Measurements from ENCODE around the gene ENC1. TPM values are rescaled to one million over a fixed set of nuclear protein-coding genes. Genes with fewer than 3 reads are reported as not detected.
A peak's percentile ranks its signal among the peaks of the same experiment; 100 is the strongest.

ENC1 gene
- total RNA-seq, 1 experiment from 2014 or later, result 104 TPM

DNA sequence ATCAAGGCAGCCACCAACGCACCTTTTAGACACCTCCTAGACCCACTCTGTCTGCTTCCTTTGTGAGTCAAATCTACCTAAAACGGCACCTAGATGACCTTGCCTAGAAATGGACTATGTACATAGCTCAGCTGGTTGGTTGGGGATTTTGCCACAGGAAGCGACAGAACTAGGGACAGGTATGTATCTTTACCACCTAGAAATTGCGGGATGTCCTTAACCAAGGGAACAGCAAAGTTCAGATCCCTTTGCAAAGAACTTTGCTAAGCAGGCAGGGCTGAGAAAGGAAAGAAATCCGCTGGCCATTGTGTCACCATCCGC is 2.0 kb upstream of the ENC1 start:
- no peak for DNase-seq
- Histone ChIP-seq H3K36me3 (peaks cover 20% of the 10 kb centered on the region), H3K4me3 (no peak overlapping the region), H3K27ac (no peak overlapping the region), H3K4me1 (peaks cover 28% of the 10 kb centered on the region), H3K27me3 (no peaks in the 10 kb centered on the region), H3K9me3 (replicated peaks) (no peaks in the 10 kb centered on the region)

DNA sequence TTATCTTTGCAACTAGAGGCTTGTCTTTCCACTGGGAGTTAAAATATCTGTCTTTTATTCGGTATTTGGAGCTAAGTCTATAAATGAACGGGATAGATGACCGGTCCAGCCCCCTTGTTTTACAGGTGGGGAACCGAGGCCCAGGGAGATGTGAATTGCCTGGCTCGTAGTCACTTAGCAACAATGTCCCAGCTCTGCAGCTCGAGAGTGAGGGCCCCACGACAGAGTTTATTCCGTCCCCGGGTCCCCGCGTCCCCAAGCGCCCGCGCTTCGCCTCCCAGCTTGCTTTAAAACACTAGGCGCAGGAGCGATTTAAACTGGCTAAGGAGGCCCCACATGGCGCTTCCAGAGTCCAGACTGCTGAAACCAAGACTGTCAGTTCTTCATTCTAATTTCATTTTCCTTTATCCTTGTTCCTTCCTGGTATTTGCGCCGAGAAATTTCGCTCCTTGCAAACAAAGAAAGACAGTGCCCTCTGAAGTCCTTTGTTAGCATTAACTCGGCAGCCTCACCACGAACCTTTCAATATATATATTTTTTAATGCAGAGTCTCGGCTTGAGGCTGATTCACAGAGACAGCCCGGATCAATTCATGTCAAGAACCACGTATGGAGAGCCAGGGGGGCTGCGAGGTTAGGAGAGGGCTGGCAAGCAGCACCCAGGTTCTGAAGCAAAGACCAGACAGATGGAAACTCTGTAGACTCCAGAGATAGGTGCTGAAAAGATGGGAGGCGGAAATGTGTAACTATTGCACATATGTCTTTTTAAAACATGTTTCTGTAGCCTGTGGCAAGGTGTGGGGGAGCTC is 1.4 kb upstream of the ENC1 start:
- Histone ChIP-seq H3K36me3 (peaks cover 26% of the 10 kb centered on the region), H3K4me1 (peaks cover 26% of the 10 kb centered on the region), H3K27ac (peak overlapping the region; percentile 99), H3K4me3 (peak overlapping the region; percentile 92), H3K27me3 (no peaks in the 10 kb centered on the region), H3K9me3 (replicated peaks) (no peaks in the 10 kb centered on the region)
- DNase-seq, result peak in 1 of 2 experiments; percentile 59

DNA sequence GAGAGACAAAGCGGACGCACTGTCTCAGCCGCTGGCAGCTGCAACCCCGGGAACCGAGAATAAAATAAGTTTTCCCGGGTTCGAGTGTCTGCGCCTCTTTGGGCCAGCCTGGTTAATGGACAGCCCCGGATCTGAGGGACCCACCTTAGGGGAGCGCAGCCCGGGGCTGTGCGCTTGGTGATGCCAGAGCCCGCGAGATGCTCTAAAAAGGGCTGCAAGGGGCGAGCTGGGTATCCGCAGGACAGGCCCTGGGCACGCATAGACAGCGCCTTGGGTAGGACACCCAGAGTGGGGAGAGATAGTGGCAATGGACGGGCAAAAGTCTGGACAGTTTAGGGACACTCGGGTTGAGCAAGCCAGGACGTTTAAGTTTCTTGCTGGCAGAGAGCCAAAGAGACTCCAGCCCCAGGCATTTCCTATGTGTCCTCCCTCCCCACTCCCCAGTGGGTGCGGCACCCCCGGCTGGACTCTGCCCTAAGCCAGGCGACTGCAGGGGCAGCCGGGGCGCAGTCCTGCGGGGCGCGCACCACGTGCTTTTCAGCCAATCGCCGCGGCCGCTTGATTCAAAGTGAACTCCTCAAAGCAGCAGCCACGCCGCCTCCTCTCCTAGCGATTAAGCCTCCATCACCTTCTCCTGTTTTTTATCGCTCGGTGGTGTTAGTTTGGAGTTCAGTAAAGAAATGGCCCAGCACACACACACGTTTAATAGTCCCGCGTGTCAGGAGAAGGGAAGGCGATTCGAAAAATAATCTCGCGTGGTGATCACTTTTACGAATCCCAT is 616 bp upstream of the ENC1 start:
- peaks cover 34% of the 10 kb centered on the region for H3K36me3 ChIP-seq
- H3K9me3 ChIP-seq (replicated peaks), result no peaks in the 10 kb centered on the region
- H3K27me3 ChIP-seq, result no peaks in the 10 kb centered on the region
- H3K4me1 ChIP-seq, result peaks cover 25% of the 10 kb centered on the region
- H3K27ac ChIP-seq, result peak overlapping the region; percentile 99
- DNase-seq, result peak; percentile 93
- H3K4me3 ChIP-seq, result peak overlapping the region; percentile 92

DNA sequence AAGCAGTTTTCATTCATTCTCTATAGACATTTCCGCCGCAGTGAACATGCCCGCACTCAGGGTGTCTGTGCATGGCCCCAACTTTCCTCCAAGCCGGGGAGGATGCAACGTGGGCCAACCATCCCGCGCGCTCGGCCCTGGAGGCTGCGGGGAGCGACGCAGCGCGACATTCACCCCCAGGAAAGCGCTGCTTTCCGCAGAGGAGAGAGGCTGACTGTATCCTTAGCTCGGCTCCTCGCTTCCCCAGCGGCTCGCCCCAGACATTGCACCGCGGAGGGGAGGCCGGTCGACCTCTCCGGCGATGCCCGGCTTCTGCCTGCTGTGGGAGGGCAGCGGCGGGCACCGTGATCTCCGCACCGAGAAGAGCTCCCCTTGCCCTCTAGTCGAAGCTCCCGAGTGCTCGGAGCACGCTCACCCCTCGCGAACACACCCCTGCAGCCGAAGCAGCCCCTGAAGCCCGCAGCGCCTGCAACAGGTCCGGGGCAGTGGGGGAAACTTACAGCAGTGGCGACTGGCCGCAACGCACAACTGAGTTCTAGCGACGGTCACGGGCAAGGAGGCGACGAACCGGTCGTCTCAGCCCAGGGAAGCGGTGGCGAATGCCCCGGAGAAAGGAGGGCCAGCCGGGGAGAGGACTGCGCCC is 600 bp downstream of the ENC1 start:
- H3K4me1 ChIP-seq, result peaks cover 37% of the 10 kb centered on the region

DNA sequence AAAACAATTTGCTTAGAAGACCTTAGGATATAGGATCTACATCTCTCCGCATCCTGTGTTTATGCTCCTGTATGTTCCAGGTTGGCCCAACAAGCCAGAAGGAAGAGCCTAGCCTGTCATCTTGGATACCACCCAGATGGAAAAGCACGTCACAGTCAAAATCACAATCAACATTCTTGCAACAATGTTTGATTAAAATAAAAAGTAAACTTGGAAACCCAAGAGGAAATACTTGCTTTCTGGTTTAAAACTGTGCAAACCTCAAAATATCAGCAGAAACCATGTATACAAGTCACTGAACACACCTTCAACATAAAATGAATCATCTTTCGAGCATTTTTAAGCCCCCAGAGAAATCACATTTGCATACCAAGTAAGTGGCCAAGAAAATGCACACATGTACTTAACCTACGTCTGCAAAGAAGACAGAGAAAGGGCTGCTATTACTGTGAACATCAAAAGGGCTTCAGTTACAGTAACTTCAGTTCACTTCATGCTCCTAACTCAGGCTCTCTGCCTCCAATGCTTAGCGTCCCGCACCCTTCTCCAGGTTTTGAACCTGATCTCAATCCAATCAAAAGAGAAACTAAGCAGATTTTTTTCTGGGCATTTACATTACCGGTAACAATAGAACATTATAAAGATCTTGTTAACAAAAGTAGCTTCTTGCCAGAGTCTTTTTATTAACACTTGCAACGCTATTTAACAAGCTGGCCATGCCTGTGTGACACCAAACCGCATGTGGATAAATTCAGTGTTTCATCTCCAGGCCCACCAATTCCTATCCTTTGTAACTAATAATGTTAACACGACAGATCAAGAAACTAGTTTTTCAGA is 1.3 kb downstream of the ENC1 start:
- Histone ChIP-seq H3K27ac (peak overlapping the region; percentile 99), H3K4me3 (peak overlapping the region; percentile 92), H3K27me3 (no peaks in the 10 kb centered on the region), H3K4me1 (peaks cover 43% of the 10 kb centered on the region), H3K9me3 (replicated peaks) (no peaks in the 10 kb centered on the region), H3K36me3 (peaks cover 53% of the 10 kb centered on the region)
- DNase-seq, result peak in 1 of 2 experiments; percentile 48

More for the DNA sequence above, 600 bp downstream of the ENC1 start:
- Histone ChIP-seq H3K27ac (peak overlapping the region; percentile 99), H3K9me3 (replicated peaks) (no peaks in the 10 kb centered on the region), H3K36me3 (peaks cover 46% of the 10 kb centered on the region), H3K4me3 (peak overlapping the region; percentile 92), H3K27me3 (no peaks in the 10 kb centered on the region)
- DNase-seq, result peak; percentile 49 to 57

DNA sequence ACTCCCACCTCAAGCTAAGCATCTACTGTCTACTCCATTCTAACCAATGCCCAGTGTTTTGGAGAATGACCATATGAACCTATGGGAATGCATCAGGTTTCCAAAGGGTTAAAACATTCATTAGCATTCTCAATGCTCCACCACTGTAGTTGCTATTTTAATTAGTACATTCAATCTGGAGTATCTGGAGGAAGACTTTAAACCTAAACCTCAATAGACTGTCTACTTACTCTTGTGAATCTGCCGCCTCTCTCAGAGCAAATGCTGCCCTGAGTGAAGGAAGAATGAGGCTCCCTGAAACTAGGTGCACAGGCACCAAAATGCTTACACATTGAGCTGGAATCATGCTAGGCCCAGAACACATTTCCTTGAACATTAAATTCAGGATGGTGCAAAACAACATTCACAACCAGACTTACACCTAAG is 2.0 kb downstream of the ENC1 start:
- Histone ChIP-seq H3K4me1 (peaks cover 47% of the 10 kb centered on the region), H3K27ac (peak overlapping the region; percentile 99)

DNA sequence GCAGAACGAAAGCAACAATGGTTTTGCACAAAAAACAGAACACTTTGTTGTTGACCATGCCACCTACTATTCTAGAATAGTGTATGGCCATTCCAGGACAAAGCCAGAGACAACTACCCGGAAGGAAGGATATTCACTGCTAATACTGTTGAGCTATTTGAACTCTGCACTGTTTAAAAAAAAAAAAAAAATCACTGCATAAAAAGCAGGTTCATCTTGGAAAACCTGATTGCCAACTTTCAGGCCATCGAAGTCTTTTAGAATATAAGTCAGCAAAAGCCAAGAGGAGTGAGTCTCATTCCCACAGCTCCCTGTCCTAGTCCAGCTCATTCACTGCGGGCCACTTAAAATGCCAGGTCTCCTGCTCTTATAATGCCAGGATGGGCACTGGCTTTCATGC is 4.0 kb downstream of the ENC1 start:
- no peak for DNase-seq
- Histone ChIP-seq H3K36me3 (peaks cover 80% of the 10 kb centered on the region), H3K27ac (no peak overlapping the region), H3K4me3 (no peak overlapping the region), H3K27me3 (no peaks in the 10 kb centered on the region), H3K9me3 (replicated peaks) (no peaks in the 10 kb centered on the region), H3K4me1 (peaks cover 54% of the 10 kb centered on the region)

More for the DNA sequence above, 2.0 kb downstream of the ENC1 start:
- no peaks in the 10 kb centered on the region for H3K9me3 ChIP-seq (replicated peaks)
- H3K36me3 ChIP-seq, result peaks cover 59% of the 10 kb centered on the region
- H3K4me3 ChIP-seq, result peak overlapping the region; percentile 92
- peak in 1 of 2 experiments; percentile 47 for DNase-seq
- H3K27me3 ChIP-seq, result no peaks in the 10 kb centered on the region

DNA sequence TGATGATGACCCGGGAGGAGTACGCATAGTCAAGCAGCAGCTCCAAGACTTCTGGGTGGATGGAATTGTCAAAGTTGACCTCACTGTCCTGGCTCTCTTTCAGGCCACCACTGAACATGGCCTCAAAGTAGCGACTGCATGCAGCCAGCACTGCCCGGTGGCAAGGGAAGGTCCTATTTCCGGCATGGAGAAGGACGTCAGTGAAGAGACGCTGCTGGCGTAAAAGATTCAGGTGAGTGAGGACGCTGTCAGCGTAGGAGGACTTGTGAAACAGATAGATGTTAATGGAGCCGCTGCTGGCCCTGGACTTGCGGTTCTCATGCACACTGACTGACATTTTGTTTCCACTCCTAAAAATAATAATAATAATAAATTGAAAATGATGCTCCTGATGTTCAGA is 4.4 kb downstream of the ENC1 start:
- Histone ChIP-seq H3K4me3 (no peak overlapping the region), H3K36me3 (peaks cover 84% of the 10 kb centered on the region), H3K4me1 (peaks cover 56% of the 10 kb centered on the region)

DNA sequence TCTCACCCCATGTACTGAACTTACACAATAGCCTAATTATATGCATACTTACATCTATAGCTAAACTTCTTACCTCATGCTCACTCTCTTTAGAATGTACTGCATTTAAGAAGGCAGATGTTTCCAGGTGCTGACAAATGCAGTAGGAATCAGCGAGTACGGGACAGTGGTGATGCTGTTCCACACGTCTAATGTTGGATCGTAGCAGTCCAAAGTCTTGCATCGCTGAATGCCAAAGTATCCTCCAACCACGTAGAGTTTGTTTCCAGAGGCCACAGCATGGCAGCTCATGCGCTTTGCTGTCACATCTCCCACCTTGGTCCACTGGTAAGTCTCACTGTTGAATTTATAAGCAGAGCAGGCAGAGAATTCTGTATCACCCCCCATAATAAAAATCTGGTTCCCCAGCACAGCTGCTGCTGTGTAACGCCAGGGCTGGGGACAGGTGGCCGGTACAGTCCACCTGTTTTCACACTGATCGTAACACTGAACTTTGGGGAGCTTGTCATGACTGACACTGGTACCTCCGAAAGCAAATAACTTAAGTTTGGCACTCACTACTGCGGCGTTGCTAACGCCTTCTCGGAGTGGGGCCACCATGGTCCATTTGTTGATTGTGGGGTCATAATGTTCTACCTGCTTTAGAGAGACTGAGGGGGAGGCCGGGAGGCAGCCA is 5.8 kb downstream of the ENC1 start:
- Histone ChIP-seq H3K36me3 (peaks cover 97% of the 10 kb centered on the region), H3K9me3 (replicated peaks) (no peaks in the 10 kb centered on the region), H3K4me1 (peaks cover 68% of the 10 kb centered on the region), H3K27me3 (no peaks in the 10 kb centered on the region), H3K27ac (no peak overlapping the region), H3K4me3 (no peak overlapping the region)
- peak in 1 of 2 experiments; percentile 24 for DNase-seq

More for the DNA sequence above, 4.4 kb downstream of the ENC1 start:
- Histone ChIP-seq H3K27ac (no peak overlapping the region), H3K27me3 (no peaks in the 10 kb centered on the region), H3K9me3 (replicated peaks) (no peaks in the 10 kb centered on the region)
- DNase-seq, result no peak

DNA sequence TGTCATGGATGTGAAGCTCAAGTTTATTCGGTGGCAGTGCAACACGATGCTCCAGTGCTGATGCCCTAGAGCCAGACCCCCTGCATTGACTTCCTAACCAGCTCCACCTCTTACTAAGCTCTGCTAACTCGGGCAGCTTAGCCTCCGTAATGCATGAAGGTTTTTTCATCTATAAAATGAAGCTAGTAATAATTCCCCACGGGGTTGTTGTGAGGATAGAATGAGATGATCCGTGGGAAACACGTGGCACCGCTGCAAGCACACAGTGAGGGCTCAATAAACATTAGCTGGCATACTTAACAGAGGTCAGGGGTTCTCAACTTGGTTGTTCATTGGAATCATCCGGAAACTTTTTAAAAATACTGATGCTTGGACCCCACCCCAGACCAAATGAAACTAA is 6.8 kb downstream of the ENC1 start:
- Histone ChIP-seq H3K4me1 (peaks cover 78% of the 10 kb centered on the region), H3K27ac (no peak overlapping the region), H3K4me3 (no peak overlapping the region)

DNA sequence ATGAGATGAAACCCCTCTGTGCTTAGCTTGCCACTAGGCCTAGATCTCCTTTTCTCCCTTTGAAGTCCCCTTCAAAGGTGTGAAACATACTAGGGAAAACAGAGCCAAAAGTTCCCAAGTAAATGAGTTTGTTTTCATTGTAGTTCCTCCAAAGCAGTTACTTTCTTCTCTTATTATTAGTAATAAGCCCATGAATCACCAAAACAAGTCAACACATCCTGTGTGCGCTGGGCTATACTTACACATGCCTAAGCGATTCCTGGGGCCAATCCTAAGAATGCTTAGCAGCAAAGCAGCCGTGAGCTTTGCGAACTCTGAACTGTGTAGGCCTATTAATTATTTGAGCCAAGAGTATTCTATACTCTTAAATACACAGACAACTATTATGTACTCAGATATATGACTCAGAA is 7.6 kb downstream of the ENC1 start:
- Histone ChIP-seq H3K9me3 (replicated peaks) (no peaks in the 10 kb centered on the region), H3K36me3 (peaks cover 100% of the 10 kb centered on the region), H3K4me3 (no peak overlapping the region), H3K27ac (no peak overlapping the region; the same call in 1 of the 2 replicates), H3K27me3 (no peaks in the 10 kb centered on the region), H3K4me1 (peaks cover 86% of the 10 kb centered on the region)
- DNase-seq, result no peak

More for the DNA sequence above, 6.8 kb downstream of the ENC1 start:
- peak in 1 of 2 experiments; percentile 24 for DNase-seq
- no peaks in the 10 kb centered on the region for H3K9me3 ChIP-seq (replicated peaks)
- H3K36me3 ChIP-seq, result peaks cover 100% of the 10 kb centered on the region
- no peaks in the 10 kb centered on the region for H3K27me3 ChIP-seq

DNA sequence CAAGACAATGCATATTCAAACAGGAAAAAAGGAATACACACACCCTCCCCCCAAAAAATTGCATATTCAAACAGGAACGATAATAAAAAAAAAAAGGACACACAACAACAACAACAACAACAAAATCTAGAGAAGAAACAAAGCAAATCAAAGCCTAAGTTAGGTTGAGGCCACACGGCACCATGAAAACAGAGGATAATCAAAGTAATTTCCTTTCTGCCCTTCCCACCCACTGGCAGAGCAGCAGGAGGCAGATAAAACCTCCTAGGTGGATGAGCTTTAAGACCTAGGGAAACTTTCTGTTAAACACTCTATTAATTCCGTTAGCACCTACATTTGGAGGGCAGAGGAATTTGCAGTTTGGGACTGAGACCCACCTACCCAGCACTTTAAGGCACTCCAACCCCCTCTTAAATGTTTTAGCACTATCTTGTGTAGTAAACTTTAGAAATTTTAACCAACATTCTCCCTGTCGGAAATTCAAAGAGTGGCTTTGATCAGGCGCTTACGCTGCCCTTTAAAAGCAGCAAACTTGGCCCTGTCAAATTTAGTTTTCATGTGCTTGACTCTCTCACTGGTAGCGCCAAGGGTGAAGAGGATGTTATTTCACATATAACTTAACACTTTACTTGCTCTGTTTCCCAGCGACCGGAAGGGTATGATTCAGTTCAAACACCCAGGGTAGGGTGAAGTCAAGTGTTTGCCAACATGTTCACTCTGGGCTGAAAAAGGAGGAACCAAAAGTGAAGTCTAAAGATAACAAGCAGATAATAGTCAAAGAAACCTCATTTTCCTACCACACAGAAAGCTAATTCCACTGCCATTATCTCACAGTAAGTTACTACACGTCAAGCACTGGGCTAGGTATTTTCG is 9.2 kb downstream of the ENC1 start:
- H3K4me1 ChIP-seq, result peaks cover 94% of the 10 kb centered on the region
- H3K9me3 ChIP-seq (replicated peaks), result no peaks in the 10 kb centered on the region
- no peak overlapping the region for H3K4me3 ChIP-seq
- peaks cover 97% of the 10 kb centered on the region for H3K36me3 ChIP-seq
- peak in 1 of 2 experiments; percentile 20 for DNase-seq
- no peak overlapping the region; the same call in 1 of the 2 replicates for H3K27ac ChIP-seq
- H3K27me3 ChIP-seq, result no peaks in the 10 kb centered on the region
